ENCODE data around the gene SPTBN4.
"Not testable (repeated sequence)": the region's sequence is repeated elsewhere in the genome, so short reads cannot be mapped to it uniquely, and the experiment has no call there.

Gene SPTBN4

DNA sequence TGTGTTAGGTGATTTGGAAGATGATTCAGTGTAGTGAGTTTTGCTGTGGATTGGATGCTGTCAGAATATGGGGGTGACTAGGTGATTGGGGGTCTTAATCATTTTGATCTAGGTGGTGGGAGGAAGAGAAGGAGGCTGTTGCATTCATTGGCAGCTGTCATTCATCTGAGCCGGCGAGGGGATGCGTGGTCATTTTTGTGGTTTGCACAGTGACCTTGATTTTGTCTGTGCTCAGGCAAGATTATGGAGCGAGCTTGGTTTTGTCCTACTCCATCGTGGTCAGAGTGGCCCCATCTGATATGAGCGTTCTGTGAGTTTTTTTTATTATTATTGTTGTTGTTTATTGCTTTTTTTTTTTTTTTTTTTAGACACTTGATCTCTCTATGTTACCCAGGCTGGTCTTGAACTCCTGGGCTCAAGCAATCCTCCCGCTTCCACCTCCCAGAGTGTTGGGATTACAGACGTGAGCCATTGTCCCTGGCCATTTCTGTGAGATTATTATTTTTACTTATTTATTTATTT, 42.0 kb downstream of the SPTBN4 start:
- DNase-seq: no peak

DNA sequence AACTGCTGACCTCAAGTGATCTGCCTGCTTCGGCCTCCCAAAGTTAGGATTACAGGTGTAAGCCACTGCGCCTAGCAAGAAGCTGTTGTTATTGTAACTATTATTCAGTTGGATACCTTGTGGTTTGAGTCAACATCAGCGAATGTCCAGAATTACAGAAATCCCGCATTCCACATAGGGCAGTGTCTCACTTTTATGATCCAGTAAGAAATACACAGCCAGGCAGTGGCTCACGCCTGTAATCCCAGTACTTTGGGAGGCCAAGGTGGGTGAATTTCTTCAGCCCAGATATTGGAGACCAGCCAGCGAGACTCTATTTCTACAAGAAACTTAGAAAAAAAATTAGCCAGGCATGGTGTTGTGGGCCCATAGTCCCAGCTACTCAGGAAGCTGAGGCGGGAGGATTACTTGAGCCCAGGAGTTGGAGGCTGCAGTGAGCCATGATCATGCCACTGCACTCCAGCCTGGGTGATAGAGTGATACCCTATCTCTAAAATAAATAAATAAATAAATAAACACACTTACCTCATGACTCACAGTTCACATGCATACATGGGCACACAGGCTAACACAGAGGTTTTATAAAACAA, 43.8 kb downstream of the SPTBN4 start:
- DNase-seq: no peak

DNA sequence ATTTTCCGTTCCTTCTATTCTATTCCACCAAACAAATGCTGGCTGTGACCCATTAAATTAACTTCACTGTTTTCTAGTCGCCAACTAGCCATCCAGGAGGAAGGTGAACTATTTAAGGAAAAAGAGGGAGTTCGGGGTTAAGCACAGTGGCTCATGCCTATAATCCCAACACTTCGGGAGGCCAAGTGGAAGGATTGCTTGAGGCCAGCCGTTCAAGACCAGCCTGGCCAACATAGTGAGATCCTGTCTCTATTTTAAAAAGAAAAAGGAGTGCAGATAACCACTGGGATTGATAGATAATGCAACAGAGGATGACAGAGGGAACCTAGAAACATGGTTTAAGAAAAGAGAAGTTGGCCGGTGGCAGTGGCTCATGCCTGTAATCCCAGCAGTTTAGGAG, 44.7 kb downstream of the SPTBN4 start:
- DNase-seq: no peak

DNA sequence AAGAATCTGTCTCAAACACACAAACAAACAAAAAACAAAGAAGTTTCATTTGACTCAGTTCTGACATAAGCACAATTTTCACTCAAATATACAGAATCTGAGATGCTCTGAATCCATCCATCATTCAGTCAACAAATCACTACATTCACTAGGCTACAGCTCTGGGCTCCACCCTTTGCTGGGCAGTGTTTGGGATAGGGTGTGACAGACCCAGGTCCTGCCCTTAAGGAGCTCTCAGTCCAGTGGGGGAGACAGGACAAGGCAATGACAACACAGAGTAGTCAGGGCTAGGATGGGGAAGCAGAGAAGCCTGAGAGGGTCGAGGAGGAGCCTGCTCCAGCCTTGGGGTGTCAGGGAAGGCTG, 45.3 kb downstream of the SPTBN4 start:
- no peak for DNase-seq

DNA sequence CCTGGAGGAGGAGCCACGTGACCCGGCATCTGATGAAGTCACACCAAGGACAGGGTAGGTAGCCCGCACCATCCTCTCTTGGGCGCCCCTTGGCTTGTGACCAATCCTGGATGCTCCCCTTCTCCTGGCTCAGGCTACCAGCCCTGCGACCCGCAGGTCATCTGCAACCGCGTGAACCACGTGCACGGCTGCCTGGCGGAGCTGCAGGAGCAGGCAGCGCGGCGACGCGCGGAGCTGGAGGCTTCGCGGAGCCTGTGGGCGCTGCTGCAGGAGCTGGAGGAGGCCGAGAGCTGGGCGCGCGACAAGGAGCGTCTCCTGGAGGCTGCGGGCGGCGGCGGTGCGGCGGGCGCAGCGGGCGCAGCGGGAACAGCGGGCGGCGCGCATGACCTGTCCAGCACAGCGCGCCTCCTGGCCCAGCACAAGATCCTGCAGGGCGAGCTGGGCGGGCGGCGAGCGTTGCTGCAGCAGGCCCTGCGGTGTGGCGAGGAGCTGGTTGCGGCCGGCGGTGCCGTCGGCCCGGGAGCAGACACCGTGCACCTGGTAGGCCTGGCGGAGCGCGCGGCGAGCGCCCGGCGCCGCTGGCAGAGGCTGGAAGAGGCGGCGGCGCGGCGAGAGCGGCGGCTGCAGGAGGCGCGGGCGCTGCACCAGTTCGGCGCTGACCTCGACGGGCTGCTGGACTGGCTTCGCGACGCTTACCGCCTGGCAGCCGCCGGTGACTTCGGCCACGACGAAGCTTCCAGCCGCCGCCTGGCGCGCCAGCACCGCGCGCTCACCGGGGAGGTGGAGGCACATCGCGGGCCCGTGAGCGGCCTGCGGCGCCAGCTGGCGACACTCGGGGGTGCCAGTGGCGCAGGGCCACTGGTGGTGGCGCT, 45.9 kb downstream of the SPTBN4 start:
- no peak for DNase-seq

DNA sequence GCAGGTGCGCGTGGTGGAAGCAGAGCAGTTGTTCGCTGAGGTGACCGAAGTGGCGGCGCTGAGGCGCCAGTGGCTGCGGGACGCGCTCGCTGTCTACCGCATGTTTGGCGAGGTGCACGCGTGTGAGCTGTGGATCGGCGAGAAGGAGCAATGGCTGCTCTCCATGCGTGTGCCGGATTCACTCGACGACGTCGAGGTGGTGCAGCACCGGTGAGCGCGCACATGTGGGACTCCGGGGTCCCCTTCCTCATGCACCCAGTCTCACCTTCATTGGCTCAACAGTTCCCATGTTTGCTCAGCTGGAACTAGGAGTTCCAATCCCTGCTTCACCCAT, 46.5 kb downstream of the SPTBN4 start:
- no peak for DNase-seq

DNA sequence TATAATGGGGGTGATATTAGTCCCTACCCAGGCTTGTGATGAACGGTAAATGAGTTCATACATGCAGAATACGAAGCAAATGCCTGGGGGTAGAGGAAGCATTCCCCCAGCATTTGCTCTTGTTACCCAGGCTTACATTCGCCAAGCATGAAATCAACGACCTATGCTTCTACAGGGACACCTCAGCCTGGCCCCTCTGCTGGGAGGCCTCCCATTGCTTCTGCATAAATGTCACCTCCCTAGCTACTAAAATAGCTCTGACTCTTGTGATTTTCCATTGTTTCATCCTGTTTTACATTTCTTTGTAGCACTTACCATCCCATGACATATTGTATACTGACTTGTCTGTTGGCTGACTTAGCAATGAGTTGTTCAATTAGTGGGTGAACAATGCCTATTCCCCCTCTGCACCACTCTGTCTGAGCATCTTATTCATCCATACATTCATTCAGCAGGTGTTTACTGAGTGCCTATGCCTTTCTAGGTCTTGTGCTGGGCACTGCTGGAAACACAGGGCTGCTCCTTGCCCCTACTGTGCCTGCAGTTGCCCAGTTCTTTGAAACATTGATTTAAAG, 47.0 kb downstream of the SPTBN4 start:
- DNase-seq: no peak

DNA sequence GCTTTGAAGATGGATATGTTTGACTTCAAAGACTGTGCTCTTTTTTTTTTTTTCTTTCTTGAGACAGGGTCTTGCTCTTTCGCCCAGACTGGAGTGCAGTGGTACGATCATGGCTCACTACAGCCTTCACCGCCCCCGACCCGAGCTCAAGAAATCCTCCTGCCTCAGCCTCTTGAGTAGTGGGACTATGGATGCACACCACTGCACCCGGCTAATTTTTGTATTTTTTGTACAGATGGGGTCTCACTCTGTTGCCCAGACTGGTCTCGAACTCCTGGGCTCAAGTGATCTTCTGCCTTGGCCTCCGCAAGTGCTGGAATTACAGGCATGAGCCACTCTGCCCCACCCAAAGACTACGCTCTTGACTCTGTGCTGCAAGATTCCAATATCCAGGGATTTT, 50.4 kb downstream of the SPTBN4 start:
- DNase-seq: no peak

DNA sequence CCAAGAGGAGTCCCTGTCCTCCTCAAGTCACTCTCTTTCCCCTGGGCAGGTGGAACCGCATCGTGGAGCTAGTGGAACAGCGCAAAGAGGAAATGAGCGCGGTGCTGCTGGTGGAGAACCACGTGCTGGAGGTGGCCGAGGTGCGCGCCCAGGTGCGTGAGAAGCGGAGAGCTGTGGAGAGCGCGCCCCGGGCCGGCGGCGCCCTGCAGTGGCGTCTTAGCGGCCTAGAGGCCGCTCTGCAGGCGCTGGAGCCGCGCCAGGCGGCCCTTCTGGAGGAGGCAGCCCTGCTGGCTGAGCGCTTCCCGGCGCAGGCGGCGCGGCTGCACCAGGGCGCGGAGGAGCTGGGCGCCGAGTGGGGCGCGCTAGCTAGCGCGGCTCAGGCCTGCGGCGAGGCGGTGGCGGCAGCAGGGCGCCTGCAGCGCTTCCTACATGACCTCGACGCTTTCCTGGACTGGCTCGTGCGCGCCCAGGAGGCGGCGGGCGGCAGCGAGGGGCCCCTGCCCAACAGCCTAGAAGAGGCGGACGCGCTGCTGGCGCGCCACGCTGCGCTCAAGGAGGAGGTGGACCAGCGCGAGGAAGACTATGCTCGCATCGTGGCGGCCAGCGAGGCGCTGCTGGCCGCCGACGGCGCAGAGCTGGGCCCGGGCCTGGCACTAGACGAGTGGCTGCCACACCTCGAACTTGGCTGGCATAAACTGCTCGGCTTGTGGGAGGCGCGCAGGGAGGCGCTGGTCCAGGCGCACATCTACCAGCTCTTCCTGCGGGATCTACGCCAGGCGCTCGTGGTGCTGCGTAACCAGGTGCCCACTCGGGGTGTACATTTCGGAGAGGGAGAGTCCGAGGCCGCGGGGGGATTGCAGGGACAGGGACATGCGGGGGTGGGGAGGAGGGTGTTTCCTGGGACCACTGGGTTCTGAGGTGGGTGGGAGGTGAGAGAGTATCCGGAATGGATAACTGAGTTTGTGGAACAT, 52.8 kb downstream of the SPTBN4 start:
- no peak for DNase-seq

DNA sequence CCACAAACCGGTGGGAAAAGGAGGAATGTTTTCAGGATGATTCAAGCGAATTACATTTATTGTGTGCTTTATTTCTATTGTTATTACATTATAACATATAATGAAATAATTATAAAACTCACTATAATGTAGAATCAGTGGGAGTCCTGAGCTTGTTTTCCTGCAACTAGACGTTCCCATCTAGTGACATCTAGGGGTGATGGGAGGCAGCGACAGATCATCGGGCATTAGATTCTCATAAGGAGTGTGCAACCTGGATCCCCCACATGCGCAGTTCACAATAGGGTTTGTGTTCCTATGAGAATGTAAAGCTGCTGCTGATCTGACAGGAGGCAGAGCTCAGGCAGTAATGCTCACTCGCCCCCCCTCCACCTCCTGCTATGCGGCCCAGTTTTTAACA, 54.5 kb downstream of the SPTBN4 start:
- no peak for DNase-seq

DNA sequence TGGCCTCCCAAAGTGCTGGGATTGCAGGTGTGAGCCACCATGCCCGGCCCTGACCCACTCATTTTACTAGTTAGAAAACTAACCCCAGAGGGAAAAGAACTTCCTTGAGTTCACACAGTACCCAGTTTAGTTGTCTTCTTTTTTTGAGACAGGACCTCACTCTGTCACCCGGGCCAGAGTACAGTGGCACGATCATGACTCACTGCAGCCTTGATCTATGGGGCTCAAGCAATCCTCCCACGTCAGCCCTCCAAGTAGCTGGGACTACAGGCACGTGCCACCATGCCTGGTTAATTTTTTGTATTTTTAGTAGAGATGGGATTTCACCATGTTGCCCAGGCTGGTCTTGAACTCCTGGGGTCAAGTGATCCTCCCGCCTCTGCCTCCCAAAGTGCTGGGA, 55.1 kb downstream of the SPTBN4 start:
- not testable (repeated sequence) for DNase-seq

DNA sequence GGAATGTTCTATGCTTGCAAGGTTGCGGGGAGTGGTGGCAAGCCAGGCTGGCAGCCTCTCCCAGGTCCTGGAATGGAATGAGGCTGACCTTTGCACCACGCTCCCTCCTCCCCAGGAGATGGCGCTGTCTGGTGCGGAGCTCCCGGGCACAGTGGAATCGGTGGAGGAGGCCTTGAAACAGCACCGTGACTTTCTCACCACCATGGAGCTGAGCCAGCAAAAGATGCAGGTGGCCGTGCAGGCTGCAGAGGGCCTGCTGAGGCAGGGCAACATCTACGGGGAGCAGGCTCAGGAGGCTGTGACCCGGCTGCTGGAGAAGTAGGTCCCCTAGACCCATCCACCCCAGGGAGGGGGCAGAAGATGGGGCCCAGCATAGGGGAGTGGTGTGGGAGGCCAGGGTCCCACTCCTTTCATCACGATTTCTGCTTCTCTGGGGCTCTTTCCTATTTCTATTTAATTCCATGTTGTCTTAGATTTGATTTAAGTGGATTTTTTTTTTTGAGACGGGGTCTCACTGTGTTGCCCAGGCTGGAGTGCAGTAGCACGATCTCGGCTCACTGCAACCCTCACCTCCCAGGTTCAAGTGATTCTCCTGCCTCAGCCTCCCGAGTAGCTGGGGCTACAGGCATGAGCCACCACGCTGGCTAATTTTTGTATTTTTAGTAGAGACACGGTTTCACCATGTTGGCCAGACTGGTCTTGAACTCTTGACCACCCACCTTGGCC, 56.7 kb downstream of the SPTBN4 start:
- DNase-seq: peak; percentile 67

DNA sequence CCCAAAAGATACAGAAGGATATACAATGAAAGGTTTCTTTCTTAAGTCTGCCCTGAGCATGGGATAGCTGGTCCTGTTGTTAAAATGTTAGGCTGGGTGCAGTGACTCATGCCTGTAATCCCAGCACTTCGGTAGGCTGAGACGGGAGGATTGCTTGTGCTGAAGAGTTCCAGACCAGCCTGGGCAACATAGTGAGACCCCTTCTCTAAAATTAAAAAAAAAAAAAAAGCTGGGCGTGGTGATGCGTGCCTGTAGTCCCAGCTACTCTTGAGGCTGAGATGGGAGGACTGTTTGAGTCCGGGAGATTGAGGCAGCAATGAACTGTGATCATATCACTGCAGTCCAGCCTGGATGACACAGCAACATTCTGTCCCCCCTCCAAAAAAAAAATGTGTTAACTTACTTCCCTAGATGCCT, 57.3 kb downstream of the SPTBN4 start:
- DNase-seq: no peak

DNA sequence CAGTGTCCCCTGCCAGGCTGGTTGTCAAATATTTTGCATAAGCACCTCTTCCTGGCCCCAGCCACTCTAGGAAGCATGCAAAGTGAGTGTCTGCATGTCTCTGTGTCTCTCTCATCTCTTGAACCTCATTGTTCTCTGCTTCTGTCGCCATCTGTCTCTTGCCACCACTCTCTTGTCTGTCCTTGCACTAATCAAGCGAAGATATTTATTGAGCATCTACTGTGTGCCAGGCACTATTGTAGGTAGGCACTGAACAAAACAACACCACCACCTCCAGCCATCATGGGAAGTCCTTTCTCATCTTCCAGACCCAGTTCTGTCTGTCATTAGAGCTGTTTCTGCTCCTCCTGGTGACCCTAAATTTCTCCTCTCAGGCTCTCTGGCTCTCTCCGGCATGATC, 57.9 kb downstream of the SPTBN4 start:
- no peak for DNase-seq

DNA sequence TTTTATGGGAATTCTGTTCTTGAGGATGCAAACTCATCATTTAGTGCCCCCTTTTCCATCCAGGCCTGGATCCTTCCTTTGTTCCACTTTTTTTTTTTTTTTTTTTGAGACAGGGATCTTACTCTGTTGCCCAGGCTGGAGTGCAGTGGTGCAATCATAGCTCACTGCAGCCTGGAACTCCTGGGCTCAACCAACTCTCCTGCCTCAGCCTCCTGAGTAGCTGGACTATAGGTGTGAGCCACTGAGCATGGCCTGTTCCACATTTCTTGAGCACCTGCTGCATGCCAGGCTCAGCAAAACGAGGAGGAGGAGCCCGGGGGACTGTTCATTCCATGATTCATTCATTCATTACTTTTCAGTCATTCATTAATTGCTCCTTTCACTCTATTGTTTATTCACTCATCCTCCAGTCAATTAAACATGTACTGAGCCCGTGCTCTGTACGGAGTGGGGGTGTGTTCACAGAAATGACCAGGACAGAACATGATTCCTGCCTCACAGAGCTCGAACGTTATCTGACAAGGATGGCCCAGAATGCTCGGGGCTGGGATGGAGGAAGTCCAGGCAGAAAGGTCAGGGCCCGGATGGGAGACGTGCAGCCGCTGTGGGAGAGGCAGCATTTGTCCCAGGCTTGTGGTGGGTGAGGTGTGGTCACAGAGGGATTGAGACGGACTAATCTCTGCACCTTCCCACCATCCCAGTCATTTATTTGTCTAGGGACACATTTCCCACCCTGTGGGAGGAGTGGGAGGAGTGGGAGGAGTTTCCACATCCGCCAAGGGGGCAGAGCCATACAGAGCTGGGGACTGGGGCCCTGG, 58.6 kb downstream of the SPTBN4 start:
- no peak for DNase-seq

DNA sequence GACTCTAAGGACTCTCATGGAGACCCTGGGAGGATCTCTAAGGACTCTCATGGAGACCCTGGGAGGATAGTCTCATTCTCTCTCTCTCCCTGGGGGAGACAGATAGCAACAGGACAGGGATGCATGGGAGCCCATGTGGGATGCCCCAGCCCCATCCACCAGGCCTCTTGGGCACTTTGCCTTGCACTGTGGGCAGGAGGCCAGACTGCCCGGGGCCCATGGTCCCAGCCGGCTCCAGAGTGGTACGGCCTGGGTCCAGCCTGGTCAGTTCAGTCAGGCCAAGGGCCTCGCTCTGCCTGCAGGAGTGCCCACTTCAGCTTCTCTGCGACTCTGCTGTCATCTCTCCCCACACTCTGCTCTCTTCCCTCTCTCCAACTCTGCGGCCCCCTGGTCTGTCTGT, 61.3 kb downstream of the SPTBN4 start:
- DNase-seq: no peak

DNA sequence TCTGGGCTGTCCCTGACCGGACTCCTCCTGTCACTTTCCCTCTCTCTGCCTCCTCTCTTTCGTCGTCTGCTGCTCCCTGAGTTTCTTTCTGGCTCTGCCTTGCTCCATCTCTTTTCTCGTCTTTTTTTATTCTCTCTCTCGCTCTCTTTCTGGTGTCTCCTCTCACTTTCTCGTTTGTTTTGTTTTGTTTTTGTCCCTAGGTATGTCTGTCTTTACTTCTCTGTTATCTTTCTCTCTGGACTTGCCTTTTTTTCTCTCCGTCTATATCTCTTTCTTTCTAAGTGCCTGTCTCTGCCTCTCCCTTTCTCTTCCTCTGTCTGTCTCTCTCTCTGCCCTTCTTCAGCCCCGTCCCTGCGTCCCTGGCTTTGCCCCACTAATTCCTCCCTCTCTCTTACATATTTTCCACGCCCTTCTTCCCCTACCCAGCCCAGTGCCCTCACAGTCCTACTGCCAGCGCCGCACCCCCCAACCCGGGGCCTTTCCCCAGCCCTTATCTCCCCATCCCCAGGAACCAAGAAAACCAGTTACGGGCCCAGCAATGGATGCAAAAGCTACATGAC, 61.8 kb downstream of the SPTBN4 start:
- no peak for DNase-seq

DNA sequence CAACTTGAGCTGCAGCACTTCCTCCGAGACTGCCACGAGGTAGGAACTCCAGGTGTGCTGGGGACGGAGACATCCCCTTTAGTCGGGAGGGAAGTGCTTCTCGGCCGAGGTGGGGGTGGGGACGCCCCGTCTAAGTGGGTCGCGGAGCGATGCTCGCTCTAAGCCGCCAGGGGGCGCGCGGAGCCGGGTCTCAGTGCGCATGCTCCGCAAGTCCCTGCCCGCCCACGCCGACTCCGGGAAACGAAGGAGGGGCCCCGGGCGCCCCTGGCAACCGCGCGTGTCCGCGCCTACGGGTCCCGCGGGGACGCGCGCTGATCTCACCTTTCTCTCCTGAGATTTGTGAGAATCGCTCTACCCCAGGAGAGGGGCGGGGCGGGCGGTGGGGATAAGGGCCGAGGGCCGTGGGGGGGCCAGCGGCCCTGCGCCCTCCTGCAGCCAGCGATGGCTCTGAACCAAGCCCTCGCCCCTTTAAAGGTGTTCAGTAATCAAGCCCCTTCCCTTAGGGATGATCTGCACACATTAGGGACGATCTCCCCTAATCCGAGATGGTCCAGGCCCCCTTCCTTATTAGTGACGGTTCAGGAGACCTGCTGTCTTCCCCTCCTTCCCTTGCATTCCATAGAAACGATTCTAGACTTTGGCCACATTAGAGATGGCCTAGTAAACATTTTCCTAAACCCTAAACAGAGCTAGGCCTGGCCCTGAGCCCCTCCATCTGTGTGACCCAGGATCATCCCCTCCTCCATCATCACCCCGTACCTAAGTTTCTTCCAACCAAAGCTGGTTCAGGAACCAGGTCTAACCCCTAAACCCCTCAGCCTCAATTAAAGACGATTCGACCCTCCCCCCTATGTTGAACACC, 62.5 kb downstream of the SPTBN4 start:
- peak; percentile 98 for DNase-seq

DNA sequence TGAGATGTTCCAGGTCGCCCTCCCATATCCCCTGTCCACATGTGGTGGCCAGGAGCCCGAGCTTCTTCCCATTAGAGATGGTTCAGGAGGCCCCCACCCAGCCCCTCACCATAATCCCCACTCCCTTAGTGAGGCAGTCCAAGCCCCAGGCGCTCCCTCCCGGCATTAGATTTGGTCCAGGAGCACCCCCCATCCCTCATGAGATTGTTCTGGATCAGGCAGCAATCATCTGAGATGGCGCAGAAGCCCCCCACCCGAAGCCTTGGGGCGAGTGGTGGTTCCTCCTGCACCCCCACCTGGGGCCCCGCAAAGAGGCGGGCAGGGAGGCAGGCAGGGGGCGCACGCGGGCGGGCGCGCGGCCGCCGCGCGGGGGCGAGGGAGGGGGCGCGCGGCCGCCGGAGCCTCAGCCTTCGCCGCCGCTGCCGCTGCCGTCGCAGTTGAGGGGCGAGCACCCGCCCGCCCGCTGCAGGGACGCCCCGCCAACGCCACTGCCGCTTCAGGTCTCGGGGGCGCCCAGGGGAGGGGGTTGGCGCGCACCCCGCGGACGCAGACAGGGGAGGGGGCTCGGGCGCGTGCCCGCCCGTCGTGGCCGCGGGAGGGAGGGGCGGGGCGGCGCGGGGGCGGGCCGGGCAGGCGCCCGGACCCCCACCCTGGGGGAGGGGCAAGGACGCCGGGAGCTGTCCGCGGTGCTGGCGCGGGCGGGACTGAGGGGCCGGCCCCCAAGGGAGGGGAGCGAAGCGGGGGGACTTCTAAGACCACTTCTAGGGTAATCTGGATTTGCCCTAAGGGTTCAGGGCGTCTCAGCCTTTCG, 63.5 kb downstream of the SPTBN4 start:
- peak; percentile 84 for DNase-seq
